Fibroblast of lung (primary cell): ENCODE measurements around the gene KCNAB2. TPM values are rescaled to one million over a fixed set of nuclear protein-coding genes. Genes with fewer than 3 reads are reported as not detected.
"Not testable (repeated sequence)": the region's sequence is repeated elsewhere in the genome, so short reads cannot be mapped to it uniquely, and the experiment has no call there.

Source experiments
- DNase-seq, 2 donors: peaks; one replicate each; pipeline versions ENCODE4 v3.0.0 to v3.0.0-alpha.2; 2010; ENCODE audit warnings: low read depth in 2 of 2
- H2AFZ ChIP-seq: 2 replicates; pipeline ENCODE4 v1.5.1; 2012; ENCODE audit warnings: low read length, control low read depth, inconsistent platforms
- H3K27ac ChIP-seq: 2 replicates; pipeline ENCODE4 v1.5.1; 2011; ENCODE audit warnings: low read length, control low read depth; ENCODE audit not compliant: insufficient read depth
- H3K27me3 ChIP-seq: 2 replicates; pipeline ENCODE4 v1.5.1; 2011; ENCODE audit warnings: mild to moderate bottlenecking, low read length; ENCODE audit not compliant: control insufficient read depth, insufficient read depth
- H3K36me3 ChIP-seq: 2 replicates; pipeline ENCODE4 v1.5.1; 2011; ENCODE audit warnings: low read length; ENCODE audit not compliant: control insufficient read depth, insufficient read depth
- H3K4me1 ChIP-seq: 2 replicates; pipeline ENCODE4 v1.5.1; 2011; ENCODE audit warnings: low read length; ENCODE audit not compliant: control insufficient read depth, insufficient read depth; ENCODE audit errors: extremely low read depth
- H3K4me2 ChIP-seq: 2 replicates; pipeline ENCODE4 v1.5.1; 2011; ENCODE audit warnings: low read length, control low read depth; ENCODE audit not compliant: insufficient read depth; ENCODE audit errors: extremely low read depth
- H3K4me3 ChIP-seq, 4 experiments: fragments of 200-600 bp in 1 of 4; sonication (generic) in 1 of 4; replicated peaks in 1 of 4; 2 replicates each; pipeline ENCODE4 v1.5.1; 2011 to 2016; ENCODE audit warnings: low read length in 4 of 4, low read depth in 3 of 4, mild to moderate bottlenecking in 3 of 4, control low read depth in 2 of 4, inconsistent platforms in 1 of 4, mixed read lengths in 1 of 4; ENCODE audit not compliant: insufficient read depth in 1 of 4; ENCODE audit errors: control extremely low read depth in 1 of 4
- H3K79me2 ChIP-seq: 2 replicates; pipeline ENCODE4 v1.5.1; 2012; ENCODE audit warnings: mild to moderate bottlenecking, low read length, inconsistent platforms; ENCODE audit not compliant: control insufficient read depth, insufficient read depth
- H3K9ac ChIP-seq: 2 replicates; pipeline ENCODE4 v1.5.1; 2011; ENCODE audit warnings: mild to moderate bottlenecking, low read length, control low read depth; ENCODE audit not compliant: insufficient read depth
- H3K9me3 ChIP-seq: 2 replicates; pipeline ENCODE4 v1.5.1; 2012; ENCODE audit warnings: low read depth, low read length; ENCODE audit not compliant: control insufficient read depth, insufficient read depth
- H4K20me1 ChIP-seq: 2 replicates; pipeline ENCODE4 v1.5.1; 2011; ENCODE audit warnings: low read length; ENCODE audit not compliant: control insufficient read depth, insufficient read depth; ENCODE audit errors: extremely low read depth
- EZH2 ChIP-seq: IDR thresholded peaks from 2 replicates; pipeline ENCODE4 v1.5.1; 2012; ENCODE audit warnings: low read length, control low read depth, mild to moderate bottlenecking; ENCODE audit errors: missing control alignments
- polyA plus RNA-seq, 2 donors: library from polyadenylated mRNA; depleted of rRNA in 1 of 2; stranded (reverse) in 1 of 2; unstranded in 1 of 2; fragments of >200 nt; gene quantifications; 2 replicates each; pipeline ENCODE4 v1.2.1, GENCODE V29; 2011 to 2012; ENCODE audit warnings: missing spikeins in 1 of 2
- total RNA-seq: library from RNA; depleted of rRNA; stranded (reverse); fragments of >200 nt; gene quantifications from 2 replicates; pipeline ENCODE4 v1.2.1, GENCODE V29; 2014
- TF ChIP-seq, protein P1 (sequence below), 2 donors: IDR thresholded peaks in 1 of 2; conservative IDR thresholded peaks in 1 of 2; 1 replicate in 1 of 2; 2 replicates in 1 of 2; pipeline ENCODE4 v1.5.1; 2011 to 2012; ENCODE audit warnings: low read length in 2 of 2, control low read depth in 1 of 2, inconsistent platforms in 1 of 2, low read depth in 1 of 2, mild to moderate bottlenecking in 1 of 2

KCNAB2 gene
- total and polyA plus RNA-seq, 2 donors (not counting 1 experiment from before 2014, with no cell fraction given), result 2.2 to 2.5 TPM

DNA sequence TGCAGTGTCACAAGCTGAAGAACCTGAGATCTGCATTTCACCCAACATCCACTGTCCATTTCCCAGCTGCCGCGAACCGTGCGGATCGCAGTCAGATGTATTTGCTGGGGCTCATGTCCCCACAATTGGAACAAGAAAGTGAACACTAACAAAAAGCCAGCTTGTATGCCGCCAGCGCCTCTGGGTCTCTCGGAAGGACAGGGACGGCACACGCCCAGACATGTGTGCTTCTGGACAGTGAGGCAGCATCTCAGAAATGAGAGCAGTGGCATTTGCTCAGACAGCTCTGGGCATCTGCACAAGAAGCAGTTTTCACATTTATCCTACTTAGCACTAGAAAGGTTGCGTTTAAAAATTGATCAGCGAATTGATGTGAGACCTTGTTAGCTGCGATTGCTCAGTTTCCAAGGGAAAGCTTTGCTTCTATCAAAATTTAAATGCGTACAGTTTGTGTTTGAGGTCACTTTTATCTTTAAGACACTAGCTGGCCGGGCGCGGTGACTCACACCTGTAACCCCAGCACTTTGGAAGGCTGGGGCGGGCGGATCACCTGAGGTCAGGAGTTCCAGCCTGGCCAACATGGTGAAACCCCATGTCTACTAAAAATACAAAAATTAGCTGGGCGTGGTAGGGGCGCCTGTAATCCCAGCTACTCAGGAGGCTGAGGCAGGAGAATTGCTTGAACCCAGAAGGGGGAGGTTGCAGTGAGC is 28.7 kb downstream of the KCNAB2 start:
- H4K20me1 ChIP-seq, result no peaks in the 10 kb centered on the region
- H3K79me2 ChIP-seq, result no peaks in the 10 kb centered on the region
- H3K4me1 ChIP-seq, result no peaks in the 10 kb centered on the region
- H2AFZ ChIP-seq, result no peak overlapping the region
- no peak overlapping the region for H3K9ac ChIP-seq
- DNase-seq, result no peak
- no peak overlapping the region for H3K4me3 ChIP-seq
- H3K9me3 ChIP-seq, result no peaks in the 10 kb centered on the region
- no peak overlapping the region for H3K27ac ChIP-seq
- no peaks in the 10 kb centered on the region for H3K36me3 ChIP-seq
- TF ChIP-seq, protein P1, sequence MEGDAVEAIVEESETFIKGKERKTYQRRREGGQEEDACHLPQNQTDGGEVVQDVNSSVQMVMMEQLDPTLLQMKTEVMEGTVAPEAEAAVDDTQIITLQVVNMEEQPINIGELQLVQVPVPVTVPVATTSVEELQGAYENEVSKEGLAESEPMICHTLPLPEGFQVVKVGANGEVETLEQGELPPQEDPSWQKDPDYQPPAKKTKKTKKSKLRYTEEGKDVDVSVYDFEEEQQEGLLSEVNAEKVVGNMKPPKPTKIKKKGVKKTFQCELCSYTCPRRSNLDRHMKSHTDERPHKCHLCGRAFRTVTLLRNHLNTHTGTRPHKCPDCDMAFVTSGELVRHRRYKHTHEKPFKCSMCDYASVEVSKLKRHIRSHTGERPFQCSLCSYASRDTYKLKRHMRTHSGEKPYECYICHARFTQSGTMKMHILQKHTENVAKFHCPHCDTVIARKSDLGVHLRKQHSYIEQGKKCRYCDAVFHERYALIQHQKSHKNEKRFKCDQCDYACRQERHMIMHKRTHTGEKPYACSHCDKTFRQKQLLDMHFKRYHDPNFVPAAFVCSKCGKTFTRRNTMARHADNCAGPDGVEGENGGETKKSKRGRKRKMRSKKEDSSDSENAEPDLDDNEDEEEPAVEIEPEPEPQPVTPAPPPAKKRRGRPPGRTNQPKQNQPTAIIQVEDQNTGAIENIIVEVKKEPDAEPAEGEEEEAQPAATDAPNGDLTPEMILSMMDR (conservative IDR thresholded peaks at IDR 0.05 in 1 of 2, IDR thresholded peaks at IDR 0.05 in 1 of 2; ENCODE audit: low read depth in 1 of 2, low read length in 2 of 2), result no peak
- TF ChIP-seq EZH2, result no peak
- no peak overlapping the region for H3K4me2 ChIP-seq
- no peaks in the 10 kb centered on the region for H3K27me3 ChIP-seq

DNA sequence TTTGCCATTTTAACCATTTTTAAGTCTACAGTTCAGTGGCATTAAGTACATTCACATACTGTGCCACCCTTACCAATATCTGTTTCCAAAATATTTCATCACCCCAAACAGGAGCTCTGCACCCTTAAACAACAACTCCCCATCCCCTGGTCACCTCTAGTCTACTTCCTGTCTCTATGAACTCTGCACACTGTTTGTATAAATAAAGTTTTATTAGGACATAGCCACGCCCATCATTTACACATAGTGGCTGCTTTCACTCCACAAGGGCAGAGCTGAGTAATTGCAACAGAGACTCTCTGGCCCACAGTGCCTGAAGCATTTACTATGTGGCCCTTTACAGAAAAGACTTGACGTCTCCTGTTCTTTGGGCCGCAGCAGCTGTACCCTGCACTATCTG is 30.1 kb downstream of the KCNAB2 start:
- TF ChIP-seq, protein P1 (conservative IDR thresholded peaks at IDR 0.05 in 1 of 2, IDR thresholded peaks at IDR 0.05 in 1 of 2; ENCODE audit: low read depth in 1 of 2, low read length in 2 of 2), result no peak
- no peak for TF ChIP-seq EZH2
- no peaks in the 10 kb centered on the region for H4K20me1 ChIP-seq
- H3K79me2 ChIP-seq, result no peaks in the 10 kb centered on the region
- H3K4me1 ChIP-seq, result no peaks in the 10 kb centered on the region
- DNase-seq, result no peak
- H3K4me2 ChIP-seq, result no peak overlapping the region
- H3K27me3 ChIP-seq, result no peaks in the 10 kb centered on the region
- no peak overlapping the region for H3K27ac ChIP-seq
- no peak overlapping the region for H3K9ac ChIP-seq
- no peak overlapping the region for H2AFZ ChIP-seq
- H3K4me3 ChIP-seq, result no peak overlapping the region
- H3K36me3 ChIP-seq, result no peaks in the 10 kb centered on the region
- H3K9me3 ChIP-seq, result no peaks in the 10 kb centered on the region

- not testable (repeated sequence) for H3K4me2 ChIP-seq, H3K27ac ChIP-seq, H3K4me3 ChIP-seq, H3K27me3 ChIP-seq, H3K9me3 ChIP-seq, H3K36me3 ChIP-seq, H3K4me1 ChIP-seq, H3K79me2 ChIP-seq, H3K9ac ChIP-seq, H4K20me1 ChIP-seq, H2AFZ ChIP-seq, DNase-seq
Observed at GRCh38 chr1:6077061-6077460, 31.4 kb downstream of the KCNAB2 start.
